Fibroblast of upper back skin (primary cell): Measurements from ENCODE around the gene TMEM62.

Experiments
- DNase-seq: peaks from one replicate; pipeline ENCODE4 v3.0.0-alpha.2; 2013

Gene TMEM62

DNA sequence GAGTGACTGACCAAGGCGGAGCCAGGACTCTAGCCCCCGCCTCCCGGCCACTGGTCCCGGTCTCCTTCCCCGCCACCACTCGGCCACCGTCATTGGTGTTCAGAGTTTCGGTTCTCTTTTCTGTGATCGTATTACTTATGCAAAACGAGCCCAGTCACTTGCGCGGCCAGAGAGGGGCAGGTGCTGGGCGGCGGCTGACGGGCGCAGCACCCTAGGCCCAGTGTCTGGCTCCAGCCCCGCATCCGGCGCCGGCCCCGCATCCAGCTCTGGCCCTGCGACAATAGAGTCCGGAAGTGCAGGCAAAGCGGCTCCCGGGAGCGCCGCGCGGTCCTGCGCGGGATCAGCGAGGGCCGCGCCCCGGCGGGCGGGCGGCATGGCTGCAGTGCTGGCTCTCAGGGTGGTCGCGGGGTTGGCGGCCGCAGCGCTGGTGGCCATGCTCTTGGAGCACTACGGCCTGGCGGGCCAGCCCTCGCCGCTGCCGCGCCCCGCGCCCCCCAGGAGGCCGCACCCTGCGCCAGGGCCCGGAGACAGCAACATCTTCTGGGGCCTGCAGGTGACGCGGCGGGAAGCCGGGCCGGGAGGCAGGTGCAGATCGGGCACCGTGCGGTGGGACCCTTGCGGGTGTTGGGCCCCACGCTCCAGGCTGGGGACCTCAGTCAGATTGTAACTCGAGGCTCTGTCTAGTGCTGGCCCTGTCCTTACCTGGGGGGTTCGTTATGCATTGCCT lies at the start of gene TMEM62:
Gene TMEM62, plus strand, starts transcription at position 157 of the 727 bp plus-strand sequence. Its CDS starts 217 bp downstream, at position 374.
- peak; percentile 31 for DNase-seq

DNA sequence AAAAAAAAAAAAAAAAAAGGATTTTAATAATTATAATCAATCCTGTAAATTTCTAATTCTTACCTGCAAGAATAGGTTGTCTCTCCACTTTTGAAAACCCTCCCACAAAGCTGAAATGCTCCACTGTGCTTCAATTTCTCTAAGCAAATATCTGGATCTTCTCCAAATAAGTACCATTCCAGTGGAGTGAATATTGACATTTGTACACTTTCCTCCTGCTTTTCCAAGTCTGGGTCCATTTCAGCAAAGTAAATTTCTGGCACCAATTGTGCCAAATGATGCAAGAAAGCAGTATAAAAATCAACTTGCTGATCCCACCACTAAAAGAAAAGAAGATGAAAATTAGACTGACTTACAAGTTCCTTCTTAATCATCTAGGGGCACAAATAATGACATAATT lies 47.5 kb upstream of the TMEM62 start:
- DNase-seq = peak; percentile 40

DNA sequence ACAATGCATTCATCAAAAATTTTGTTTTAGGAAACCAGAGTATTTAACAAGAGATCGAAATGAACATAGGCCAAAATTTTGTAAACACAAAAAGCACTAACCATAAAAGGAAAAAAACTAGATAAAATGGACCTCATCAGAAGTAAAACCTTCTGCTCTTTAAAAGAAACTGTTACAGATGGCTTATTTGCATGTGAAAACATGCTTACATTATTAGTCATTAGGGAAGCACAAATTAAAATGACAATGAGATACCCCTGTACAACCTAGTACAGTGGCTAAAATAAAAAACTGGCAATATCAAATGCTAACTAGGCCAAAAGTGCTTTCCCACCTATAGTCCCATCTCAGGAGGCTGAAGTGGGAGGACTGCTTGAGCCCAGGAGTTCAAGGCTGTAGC lies 46.8 kb upstream of the TMEM62 start:
- peak; percentile 29 for DNase-seq

DNA sequence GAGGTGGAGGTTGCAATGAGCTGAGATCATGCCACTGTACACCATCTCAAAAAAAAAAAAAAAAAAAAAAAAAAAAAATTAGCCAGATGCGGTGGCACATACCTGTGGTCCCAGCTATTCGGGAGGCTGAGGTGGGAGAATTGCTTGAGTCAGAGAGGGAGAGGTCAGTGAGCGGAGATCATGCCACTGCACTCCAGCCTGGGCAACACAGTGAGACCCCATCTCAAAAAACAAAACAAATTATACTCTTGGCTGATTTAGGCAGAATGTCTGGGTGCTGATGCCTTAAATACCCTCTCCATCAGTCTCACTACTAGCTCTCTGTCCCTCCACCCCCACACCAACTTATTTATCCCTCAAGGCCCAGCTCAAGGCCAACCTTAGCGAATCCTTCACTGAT lies 41.5 kb upstream of the TMEM62 start:
- no peak for DNase-seq

DNA sequence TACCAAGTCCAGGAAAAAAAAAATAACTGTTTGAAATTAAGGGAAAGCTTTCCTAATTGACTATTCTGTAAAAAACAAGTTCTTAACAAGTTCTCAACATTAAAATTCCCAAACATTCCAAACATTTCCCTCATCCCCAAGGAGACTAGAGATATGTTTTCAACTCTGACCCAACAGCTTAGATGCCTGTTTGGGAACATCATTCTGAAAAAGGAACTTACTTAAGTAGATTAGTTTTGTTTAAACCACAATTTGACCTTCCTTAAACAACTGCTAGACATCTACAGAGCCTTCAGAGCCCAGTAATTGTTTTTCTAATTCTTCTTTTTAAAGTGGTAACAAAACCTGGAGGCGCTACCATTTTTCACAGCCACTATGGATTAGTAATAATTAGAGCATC lies 40.4 kb upstream of the TMEM62 start:
- DNase-seq = peak; percentile 41

DNA sequence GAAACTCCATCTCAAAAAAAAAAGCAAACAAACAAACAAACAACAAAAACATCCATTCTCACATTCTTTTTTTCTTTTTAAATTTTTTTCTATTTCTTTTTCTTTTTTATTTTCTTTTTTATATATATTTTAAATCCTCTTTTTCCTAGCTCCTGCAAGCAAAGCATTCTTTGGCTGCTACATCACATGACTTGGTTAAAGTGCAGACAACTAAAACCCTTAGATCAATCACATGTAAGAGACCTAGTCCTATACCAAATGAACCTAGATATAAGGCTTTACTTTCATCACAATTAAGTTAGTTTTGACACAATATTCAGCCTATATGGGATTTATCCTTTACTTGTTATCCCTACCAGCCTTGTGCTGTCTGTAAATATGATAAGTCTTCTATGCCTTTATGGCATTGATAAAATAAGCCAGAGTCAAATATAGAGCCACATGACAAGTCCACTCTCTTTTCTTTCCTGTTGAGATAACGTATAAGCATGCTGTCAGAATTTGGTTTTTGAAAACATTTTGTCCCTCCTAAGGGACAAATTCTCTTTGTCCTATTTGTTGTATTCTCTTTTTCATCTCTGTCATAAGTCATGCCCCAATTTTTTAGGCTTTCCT lies 38.9 kb upstream of the TMEM62 start:
- no peak for DNase-seq

DNA sequence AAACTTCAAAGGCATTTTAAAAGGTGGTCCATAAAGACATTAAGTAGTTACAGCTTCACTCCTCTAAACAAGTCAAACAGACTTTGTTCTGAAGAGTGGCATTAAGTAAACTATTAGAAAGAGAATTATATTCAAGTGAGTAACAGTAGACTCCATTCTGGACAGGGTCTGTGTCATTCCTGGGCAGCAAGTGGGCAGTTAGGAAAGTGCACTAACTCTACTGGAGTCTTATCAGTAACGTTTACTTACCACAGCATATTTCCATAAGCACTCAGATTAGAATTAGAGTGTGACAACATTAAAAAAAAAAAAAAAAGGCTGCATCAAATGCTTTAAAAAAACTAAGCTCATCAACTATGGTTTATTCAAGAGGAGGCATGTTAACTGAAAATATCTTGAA lies 38.1 kb upstream of the TMEM62 start:
- peak; percentile 6 for DNase-seq

DNA sequence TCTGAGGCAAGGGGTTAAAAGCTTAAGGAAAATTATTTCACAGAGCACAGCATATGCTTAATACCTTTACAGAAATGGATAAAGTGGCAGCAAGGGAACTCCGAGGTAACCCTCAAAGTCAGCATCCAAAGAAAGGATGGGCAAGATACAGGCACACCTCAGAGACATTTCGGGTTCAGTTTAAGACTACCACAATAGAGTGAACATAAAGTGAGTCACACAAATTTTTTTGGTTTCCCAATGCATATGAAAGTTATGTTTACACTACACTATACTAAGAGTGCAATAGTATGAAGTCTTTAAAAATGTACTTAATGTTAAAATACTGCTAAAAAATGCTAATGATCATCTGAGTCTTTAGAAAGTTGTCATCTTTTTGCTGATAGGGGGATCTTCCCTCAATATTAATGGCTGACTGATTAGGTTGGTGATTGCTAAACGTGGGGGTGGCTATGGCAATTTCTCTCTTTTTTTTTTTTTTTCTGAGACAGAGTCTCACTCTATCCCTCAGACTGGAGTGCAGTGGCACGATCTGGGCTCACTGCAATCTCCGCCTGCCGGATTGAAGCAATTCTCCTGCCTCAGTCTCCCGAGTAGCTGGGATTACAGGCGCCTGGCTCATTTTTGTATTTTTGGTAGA lies 37.6 kb upstream of the TMEM62 start:
- peak; percentile 29 for DNase-seq

DNA sequence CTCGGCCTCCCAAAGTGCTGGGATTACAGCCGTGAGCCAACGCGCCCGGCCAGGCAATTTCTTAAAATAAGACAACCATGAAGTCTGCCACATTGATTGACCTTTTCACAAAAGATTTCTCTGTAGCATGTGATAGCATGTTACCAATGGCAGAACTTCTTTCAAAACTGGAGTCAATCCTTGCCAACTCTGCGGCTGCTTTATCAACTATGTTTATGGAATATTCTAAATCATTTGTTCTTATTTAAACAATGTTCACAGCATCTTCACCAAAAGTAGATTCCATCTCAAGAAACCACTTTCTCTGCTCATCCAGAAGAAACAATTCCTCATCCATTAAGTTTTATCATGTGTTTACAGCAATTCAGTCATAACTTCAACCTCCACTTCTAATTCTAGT lies 37.0 kb upstream of the TMEM62 start:
- DNase-seq = no peak

DNA sequence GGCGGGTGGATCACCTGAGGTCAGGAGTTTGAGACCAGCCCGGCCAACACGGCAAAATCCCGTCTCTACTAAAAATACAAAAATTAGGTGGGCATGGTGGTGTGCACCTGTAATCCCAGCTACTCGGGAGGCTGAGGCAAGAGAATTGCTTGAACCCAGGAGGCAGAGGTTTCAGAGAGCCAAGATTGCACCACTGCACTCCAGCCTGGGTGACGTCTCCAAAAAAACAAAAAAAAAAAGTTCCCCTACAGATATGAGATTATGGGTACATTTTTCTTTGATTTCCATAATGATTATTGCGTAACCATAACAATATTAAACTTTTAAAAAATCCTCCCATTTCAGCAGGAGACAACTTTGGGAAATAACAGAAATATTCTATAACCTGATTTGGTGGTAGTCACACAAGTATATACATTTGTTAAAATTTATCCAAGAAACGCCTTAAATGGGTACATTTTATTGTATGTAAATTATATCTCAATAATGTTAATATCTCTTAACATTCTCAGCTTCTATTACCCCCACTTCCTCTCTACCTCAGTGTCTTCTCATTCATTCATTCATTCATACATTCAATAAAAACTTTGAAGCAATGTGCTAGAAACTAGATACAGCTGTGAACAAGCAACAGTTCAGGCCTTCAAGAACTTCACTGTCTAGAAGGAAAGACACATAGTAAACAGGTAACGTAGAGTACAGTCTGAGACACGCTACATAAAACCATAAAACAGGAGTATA lies 34.1 kb upstream of the TMEM62 start:
- no peak for DNase-seq

DNA sequence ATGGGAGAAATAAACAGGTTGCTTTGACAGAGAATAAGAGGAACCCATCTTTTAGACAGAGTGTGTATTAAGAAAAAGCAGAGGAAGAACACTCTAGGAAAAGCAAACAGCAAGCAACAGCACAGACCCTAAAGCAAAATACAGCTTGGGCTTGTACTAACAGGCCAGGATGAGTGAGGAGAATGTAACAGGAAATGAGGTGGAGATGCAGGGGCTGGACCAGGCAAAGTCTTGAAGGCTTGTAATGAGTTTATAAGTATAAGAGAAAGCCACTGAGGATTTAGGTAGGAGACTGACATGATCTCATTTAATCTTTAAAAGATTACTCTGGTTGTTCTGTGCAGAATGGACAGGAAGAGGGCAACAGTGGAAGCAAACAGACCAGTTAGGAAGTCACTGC lies 32.4 kb upstream of the TMEM62 start:
- no peak for DNase-seq

DNA sequence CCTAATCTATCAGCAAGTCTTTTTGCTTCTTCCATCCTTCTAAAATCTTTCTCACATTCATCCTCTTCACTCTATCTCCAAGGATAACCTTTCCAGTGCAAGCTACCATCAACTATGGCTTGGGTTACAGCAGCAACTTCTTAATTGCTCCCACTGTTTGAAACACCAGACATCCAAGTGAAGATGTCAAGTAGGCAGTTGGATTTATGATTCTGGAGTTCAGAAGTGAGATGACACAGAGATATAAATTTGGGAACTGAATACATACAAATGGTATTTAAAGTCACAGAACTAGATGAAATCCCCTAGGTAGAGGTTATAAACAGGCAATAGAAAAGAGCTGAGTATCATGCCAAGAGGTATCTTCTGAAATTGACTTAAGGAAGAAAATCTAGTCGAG lies 31.2 kb upstream of the TMEM62 start:
- no peak for DNase-seq

DNA sequence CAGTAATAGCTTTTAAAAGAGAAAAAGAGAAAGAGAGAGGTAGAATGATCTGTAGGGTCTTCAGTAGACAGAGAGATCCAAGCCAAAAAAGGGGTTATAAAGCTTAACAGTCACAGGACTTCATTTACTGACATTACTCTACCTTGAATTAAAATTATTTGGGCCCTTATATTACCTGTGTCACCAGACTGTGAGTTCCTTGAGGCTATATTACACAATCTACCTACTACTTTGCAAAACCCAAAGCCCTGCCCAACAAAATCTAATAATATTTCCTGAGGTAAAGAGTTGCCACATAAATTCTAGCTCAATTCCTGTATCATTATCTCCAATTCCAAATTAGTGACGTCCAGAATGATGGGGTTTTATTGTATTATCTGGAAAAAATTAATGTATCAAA lies 29.5 kb upstream of the TMEM62 start:
- no peak for DNase-seq

DNA sequence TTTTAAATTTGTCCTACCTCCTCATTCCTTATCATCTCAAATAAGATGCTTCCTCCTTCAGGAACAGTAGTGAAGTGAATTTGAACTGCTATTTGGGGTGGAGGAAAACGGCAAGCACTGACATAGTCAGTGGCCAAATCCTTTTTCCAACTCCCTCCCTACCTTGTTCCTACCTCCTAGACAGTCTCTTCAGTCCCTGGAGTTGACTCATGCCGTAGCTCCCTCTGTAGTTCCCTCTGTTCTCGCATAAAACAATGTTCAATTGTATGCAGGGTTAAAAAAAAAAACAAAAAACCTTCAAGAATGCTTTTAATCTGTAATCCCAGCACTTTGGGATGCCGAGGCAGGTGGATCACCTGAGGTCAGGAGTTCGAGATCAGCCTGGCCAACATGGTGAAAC lies 29.0 kb upstream of the TMEM62 start:
- DNase-seq = no peak

DNA sequence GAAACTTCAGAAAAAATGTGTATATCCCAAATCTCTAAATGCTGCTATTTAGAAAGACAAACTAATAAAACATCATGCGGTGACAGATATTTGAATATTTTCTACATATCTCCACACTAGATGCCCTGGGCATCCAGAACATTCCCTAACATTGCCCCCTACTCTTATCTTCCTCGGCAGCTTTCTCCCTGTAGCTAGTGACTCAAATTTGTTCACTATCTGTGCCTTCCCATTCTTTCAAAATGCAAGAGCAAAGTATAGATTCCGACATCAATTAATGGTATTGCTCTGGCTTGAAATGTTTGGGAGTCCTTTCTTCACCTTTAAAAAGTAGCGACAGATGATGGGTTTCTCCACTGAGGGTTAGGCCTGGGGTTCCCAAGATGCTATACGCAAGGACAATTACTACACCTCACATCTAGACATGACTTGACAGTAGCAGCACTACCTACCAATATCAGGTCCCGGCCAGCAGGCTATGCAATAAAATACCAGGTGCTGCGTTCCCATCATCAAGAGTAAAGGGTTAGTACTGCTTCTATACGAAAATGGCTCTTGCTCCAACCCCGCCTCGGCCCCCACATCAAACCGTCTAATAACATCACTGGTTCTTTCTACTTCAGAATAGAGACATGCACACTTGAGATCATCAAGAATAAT lies 28.2 kb upstream of the TMEM62 start:
- no peak for DNase-seq

DNA sequence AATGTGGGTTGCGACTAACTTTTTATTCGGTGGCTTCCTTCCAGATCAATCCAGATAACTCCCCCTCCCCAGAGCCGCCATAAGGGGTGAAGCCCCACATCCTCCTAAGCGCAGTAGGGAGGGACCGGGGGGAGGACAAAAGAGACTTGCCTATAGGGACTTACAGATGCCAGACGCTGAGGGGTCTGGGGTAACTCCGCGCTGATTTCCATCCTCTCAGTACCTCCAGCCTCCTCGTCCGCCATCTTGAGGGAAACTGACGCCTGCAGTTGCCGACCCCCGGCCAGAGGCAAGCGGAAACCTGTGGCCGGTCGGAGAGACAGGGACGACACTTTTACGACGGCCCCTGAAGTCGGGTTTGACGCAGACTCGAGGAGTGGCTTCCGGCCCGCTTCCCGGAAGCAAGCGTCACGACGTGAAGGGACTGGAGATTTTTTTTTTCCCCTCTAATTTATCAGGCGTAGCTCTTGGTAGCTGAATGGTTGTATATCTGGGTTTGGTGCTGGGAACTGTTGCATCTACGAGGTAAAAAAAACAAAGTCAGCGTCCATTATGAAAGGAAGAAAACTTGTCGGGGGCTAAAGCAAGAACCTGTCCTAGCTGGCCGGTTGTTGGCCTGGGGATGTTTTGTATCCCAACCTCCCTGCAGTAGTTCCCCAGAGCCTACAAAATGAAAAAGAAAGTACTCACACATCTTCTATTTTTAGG lies 27.5 kb upstream of the TMEM62 start, which contains the start of gene UBR1:
Gene UBR1, minus strand, starts transcription at position 261 of the 708 bp plus-strand sequence. Its CDS starts 16 bp downstream, at position 245.
- DNase-seq = peak; percentile 93

DNA sequence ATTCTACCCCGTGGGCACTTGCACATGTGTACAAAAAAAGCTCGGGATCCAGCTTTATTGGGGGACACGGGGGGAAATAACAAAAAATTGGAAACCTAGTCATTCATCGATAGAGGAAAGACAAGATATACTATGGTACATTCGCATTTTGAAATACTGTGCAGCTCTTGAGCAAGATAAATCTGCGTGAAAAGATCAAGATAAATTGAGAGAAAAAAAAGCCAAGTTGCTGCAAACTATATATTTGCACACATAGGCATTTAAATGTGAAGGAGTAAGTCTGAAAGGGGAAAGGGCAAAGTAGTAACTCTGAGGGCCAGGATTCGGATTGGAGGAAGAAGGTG lies 26.9 kb upstream of the TMEM62 start:
- no peak for DNase-seq

DNA sequence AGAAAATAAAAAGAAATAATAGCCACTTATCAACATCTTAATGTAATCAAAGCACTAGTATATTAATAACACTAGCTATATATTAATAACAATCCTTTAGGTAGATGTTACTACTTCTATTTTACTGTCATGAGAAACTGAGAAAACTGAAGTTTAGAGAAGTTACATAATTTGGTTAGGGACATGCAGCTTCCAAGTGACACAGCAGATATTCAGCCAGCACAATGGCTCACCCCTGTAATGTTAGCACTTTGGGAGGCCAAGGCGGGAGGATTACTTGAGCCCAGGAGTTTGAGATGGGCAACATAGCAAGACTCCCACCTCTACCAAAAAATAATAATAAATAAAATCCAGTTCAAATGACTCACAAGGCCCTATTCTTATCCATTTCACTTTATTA lies 25.6 kb upstream of the TMEM62 start:
- no peak for DNase-seq

DNA sequence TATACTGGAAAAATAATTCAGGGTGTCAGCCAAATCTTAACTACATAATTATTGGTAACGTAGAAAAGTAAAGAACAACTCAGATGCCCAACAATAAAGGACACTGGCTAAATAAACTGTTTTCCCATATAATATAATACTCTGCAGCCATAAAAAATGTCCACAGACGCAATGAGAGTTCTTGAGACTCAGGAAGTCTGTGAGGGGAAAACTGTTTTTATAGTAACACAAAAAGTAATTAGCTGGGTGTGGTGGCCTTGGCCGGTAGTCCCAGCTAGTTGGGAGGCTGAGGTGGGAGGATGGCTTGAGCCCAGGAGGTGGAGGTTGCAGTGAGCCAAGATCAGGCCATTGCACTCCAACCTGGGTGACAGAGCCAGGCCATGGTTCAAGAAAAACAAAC lies 22.0 kb upstream of the TMEM62 start:
- DNase-seq = no peak

DNA sequence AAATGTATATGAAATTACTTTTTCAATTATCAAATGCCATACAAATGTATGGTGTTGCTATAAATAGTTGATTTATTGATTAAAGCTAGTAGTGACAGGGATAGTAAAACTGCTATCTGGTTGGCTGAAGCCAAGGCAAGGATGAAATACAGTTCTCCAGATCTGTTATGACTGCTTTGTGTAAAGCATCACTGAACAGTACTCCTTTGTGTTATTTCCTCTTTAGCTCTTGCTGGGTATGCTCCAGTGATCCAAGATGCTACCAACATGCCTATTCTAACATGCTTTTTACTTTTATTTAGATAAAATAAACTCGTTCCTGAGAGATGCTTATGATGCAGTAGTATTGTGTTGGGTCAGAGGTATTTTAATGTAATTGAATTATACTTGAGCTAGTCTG lies 15.1 kb upstream of the TMEM62 start:
- DNase-seq = no peak

DNA sequence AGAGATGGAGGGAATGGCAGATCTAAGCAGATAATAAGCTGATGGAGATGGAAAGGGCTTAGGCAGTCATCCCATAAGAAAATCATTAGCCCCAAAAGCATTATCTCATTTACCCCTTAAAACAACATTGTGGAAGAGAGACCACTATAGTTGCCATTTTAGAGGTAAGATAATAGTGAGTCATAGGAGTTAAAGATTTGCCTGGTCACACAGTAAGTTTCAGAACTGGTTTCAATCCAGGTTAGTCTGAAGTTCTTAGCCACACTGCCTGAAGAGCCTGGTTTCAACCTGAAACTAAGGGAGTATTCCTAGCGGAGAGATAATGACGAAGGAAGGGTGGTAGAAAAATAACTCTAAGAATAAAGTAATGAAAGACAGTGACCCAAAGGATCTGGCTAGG lies 14.6 kb upstream of the TMEM62 start:
- no peak for DNase-seq

DNA sequence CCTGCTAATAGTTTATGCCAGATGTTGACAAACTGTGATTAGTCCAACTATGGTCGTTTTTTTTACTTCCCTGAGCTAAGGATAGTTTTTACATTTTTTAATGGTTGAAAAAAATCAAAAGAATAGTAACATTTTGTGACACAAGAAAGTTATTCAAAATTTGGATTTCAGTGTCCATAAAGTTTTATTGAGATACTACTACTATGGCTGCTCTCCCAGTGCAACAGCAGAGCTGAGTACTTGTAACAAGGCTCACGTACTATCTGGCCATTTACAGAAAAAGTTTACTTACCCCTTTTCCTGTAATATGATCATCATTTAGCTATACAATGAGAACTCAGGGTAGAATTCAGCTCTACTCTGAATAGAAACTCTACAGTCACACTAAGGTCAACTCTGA lies 11.5 kb upstream of the TMEM62 start:
- DNase-seq = no peak
